GM12891 (cell line): ENCODE results near the gene RGS14.

Experiments
- DNase-seq: peaks from one replicate; pipeline ENCODE4 v3.0.0; 2011; ENCODE audit warnings: low spot score; ENCODE audit not compliant: insufficient read length
- FAIRE-seq: peaks from 2 replicates; lab custom pipeline; 2011; peaks lifted over from hg19 to GRCh38; lab: Jason Lieb, UNC
- PAX5 ChIP-seq: IDR thresholded peaks from 2 replicates; pipeline ENCODE4 v1.6.1; 2011; ENCODE audit warnings: low read length, moderate library complexity, mild to moderate bottlenecking; ENCODE audit not compliant: insufficient read depth, severe bottlenecking
- POLR2A ChIP-seq: IDR thresholded peaks from 2 replicates; pipeline ENCODE4 v1.6.1; 2011; ENCODE audit warnings: low read depth, low read length, control low read depth
- POLR2AphosphoS5 ChIP-seq: IDR thresholded peaks from 2 replicates; pipeline ENCODE4 v1.6.1; 2011; ENCODE audit warnings: low read depth, low read length, control low read depth
- POU2F2 ChIP-seq: IDR thresholded peaks from 2 replicates; pipeline ENCODE4 v1.6.1; 2011; ENCODE audit warnings: low read depth, mild to moderate bottlenecking, control low read depth, low read length, moderate library complexity
- SPI1 ChIP-seq: IDR thresholded peaks from 2 replicates; pipeline ENCODE4 v1.6.1; 2011; ENCODE audit warnings: low read depth, low read length, control low read depth
- TAF1 ChIP-seq: IDR thresholded peaks from 2 replicates; pipeline ENCODE4 v1.6.1; 2011; ENCODE audit warnings: low read depth, low read length, control low read depth

Gene RGS14

DNA sequence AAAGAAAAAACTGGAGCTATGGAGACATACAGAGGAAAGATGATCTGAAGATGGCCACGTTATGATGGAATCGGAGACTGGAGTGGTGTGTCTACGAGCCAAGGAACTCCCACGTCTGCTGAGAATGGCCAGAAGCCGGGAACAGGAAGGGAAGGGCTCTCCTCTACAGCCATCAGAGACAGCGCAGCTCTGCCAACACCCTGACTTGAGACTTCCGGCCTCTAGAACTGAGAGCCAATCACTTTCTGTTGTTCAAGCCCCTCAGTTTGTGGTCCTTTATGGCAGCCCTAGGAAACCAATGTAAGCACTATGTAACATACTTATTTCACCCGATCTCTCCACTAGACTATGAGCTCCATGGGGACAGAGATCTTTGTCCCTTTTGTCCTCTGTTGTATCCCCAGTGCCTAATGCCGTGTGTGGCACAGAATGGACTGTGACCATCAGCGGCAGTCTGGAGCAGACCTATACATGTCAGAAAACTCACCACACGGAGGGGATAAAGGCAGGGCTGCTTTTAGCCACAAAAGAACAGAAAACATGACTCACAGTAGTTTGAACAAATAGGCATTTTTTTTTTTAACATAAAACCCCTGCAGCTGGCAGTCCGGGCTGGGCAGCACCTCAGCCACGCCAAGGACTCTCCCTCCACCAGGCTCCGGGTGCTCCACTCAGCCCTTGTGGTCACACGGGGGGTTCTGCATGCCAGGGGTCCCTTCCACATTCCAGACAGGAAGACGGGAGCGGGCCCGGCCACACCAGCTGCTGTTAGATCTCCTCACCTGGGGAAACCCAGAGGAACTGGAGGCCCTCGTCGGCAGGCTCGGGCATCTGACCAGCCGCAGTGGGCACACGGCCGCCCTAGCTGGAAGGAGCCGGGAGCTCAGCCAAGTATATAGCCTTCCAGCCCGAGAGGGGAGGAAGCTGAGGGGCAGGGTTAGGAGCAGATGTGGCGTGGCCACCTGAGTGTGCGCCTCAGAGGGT is 29.9 kb upstream of the RGS14 start:
- no peak for TF ChIP-seq TAF1
- TF ChIP-seq POLR2AphosphoS5, result no peak
- no peak for TF ChIP-seq POLR2A
- TF ChIP-seq PAX5, result no peak
- TF ChIP-seq SPI1, result no peak
- TF ChIP-seq POU2F2, result no peak
- FAIRE-seq (peak; percentile 81), DNase-seq (no peak)

DNA sequence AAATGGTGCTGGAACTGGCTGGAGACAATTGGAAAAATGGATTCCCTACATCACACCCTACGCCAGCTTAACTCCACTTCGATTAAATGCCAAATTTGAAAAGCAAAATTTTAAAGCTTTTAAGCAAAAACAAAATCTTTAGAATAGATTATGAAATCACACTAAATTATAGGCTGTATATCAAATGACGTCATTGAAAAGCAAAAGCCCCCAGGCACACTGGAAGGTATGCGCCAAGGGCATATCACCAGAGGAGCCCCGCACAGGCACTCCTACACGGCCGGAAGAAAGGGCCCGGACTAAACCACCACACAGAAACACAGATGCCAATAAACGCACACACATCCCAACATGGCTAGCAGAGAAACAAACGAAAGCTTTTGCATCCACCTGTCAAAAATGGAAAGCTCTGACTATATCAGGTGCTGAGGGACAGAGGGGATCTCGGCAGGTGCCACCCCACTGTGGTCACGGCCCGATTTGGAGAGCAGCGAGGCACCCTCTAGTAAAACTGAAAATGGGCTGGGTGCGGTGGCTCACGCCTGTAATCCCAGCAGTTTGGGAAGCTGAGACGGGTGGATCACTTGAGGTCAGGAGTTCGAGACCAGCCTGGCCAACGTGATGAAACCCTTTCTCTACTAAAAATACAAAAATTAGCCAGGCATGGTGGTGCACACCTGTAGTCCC is 29.0 kb upstream of the RGS14 start:
- DNase-seq (no peak), FAIRE-seq (no peak)
- TF ChIP-seq POLR2AphosphoS5, result no peak
- no peak for TF ChIP-seq SPI1
- no peak for TF ChIP-seq POLR2A
- no peak for TF ChIP-seq PAX5
- TF ChIP-seq POU2F2, result no peak
- no peak for TF ChIP-seq TAF1

DNA sequence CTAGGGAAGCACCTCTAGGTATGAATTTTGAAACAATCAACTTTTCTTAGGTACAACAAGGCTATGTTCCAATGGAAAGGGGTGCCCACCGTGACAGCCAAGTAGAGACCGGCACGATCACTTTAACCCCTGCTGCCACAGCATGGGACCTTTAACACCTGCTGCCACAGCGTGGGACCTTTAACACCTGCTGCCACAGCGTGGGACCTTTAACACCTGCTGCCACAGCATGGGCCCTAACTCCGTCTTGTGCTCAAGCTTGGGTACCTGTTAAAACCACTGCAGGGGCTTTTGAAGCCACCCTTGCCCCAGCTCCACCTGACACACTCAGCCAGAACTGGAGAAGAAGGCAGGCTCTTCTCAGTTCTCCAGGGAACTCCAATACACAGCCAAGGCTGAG is 27.8 kb upstream of the RGS14 start:
- no peak for FAIRE-seq
- DNase-seq, result no peak
- TF ChIP-seq POLR2AphosphoS5 (no peak), POU2F2 (no peak), SPI1 (no peak), PAX5 (no peak), TAF1 (no peak), POLR2A (0 out of 2 replicates have a peak, but pooled peaks have one; percentile 40)

DNA sequence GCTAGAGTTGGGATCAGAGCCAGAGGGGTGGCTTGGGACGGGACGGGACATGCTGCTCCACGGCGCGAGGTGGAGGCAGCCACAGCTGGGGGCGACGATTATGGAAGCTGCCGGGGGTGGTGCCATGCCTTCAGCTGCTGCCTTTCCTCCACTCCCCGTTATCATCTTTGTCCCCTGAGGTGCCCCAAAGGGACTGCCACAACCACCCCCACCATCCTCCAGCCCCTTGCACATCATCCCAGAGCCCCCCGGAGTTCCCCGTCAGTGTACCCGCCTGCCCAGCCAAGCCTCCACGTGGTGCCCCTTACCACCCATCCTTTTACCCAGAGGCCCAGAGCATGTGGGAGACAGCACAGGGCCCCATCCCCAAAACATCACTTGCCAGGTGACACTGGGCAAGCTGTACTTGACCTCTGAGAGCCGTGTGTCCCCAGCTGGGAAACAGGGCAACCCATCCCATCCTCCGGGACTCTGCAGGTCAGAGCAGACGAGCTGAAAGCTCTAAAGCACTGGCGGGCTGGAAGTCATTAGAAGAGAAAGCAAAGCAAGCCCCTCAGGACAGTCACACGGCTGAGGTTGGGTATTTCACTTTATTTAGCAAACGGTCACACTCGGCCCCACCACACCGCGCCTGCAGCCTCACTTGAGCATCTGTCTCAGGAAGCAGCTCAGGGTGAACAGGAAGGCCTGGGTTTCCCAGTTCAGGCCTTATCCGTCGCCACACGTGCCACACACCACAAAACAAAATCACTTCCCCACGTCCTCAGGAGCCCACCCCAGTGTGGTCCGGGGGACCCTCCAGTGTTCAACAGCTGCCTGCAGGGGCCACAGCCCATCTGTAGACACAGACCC is 26.5 kb upstream of the RGS14 start:
- FAIRE-seq (no peak), DNase-seq (no peak)
- TF ChIP-seq POLR2AphosphoS5, result 0 out of 2 replicates have a peak, but pooled peaks have one; percentile 2
- no peak for TF ChIP-seq PAX5

DNA sequence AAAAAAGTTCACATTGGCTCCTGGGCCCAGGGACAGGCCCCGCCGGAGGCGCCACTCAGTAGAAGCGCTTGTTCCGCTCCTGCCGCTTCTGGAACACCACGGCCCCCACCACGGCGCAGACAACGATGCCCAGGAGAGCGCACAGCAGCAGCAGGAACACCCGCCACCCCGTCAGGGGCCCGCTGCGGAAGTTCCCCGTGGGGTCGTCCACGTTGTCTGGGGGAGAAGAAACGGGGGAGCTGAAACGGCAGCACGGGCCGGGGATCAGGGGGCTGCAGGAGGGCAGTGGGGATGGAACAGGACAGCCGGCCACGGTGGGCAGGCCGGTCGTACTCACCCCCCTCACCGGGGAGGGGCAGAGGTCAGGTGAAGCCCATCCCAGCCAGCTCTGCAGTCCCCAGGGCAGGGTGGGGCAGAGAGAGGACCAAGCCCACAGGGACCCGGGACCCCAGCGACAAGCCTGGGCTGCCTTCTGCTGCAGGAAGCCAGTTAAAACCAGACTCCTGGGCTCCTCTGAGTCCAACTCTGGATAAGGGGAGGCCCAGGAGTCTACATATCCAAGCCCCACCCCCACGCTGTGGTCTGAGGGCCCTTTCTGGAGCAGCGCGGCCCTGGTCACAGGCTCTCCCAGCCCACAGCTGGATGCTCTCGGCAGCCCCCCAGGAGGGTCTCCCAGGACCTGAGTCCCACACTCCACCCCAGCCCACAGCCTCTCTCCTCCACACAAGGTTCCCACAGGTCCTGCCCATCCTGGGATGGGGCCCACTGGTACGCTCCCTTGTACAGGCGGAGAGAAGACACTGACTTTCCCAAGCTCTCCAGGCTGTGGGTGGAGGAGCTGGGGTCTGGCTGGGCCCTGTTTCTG is 25.5 kb upstream of the RGS14 start:
- TF ChIP-seq POLR2A, result no peak
- TF ChIP-seq PAX5, result no peak
- TF ChIP-seq POLR2AphosphoS5, result no peak
- no peak for TF ChIP-seq TAF1
- no peak for TF ChIP-seq POU2F2
- no peak for TF ChIP-seq SPI1
- no peak for FAIRE-seq

DNA sequence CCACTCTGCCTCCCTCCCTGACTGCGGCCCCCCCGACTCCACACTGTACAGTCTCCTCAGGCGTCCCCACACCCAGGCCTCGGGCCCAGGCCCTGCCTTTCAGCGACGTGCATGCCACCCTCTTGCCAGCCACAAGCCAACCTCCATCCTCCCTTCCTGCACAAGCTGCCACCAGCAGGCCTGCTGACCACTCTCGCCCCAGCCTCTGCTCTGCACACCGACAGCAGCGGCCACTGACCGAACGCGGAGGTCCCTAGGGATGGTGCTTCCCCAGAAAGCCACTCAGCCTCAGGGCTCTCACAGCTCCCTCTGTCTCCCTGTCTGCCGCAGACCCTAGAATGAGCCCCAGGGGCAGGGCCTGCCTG is 24.8 kb upstream of the RGS14 start:
- TF ChIP-seq POU2F2 (no peak), SPI1 (no peak), TAF1 (no peak), PAX5 (no peak)
- FAIRE-seq (no peak), DNase-seq (no peak)

More for the DNA sequence above, 25.5 kb upstream of the RGS14 start:
- DNase-seq, result no peak

DNA sequence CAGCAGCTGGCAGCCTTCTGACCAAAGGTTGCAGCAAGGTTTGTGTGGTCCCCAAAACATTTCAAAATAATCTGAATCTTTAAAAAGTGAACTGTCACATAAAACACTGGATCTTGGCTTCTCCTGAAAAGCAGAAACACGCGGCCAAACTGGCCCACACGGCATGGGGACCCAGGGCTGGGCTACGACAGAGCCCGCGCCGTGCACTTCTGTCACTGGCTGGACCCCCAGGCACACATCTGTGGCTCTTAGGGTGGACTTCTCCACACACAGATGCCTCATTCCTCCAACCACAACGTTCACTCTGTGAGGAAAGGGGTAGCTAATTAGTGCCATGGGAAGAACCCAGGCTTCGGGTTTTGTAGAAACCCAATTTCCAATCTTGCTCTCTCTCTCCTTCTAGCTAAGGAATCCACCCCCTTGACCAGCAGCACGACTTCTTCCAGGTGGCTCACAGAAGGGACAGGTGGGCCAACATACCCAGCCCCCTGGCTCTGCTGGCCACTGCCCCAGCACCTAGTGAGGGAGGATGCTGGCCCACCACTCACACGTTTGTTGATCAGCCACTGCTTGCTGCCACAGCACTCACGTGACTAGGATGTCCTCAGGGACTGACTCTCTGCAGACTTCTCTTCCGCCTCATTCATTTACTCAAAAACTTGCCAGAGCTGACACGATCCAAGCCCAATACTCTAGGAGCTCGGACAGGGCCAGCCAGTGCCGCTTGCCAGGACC is 24.1 kb upstream of the RGS14 start:
- TF ChIP-seq TAF1, result no peak
- no peak for TF ChIP-seq POLR2AphosphoS5
- no peak for TF ChIP-seq POU2F2
- no peak for TF ChIP-seq SPI1
- TF ChIP-seq POLR2A, result no peak
- TF ChIP-seq PAX5, result no peak
- FAIRE-seq, result no peak
- DNase-seq, result no peak

DNA sequence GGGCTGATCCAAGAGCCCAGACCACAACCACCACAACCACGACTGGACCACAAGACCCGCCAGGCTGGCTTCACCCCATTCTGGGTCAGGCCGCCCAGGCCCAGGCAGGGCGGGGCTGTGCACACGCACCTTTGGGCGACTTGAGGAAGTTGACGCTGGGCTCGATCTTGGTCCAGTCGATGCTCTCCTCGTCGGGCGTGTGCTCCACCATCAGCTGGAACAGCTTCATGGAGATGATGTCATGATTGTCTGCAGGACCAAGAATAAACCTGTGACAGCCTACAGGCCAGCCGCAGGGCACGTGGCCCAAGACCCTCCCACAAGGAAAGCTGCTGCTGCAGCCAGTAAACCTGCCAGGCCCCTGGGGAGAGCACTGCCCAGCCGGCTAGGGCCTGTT is 23.6 kb upstream of the RGS14 start:
- DNase-seq (no peak), FAIRE-seq (no peak)
- TF ChIP-seq TAF1, result no peak
- no peak for TF ChIP-seq POLR2AphosphoS5
